ENCODE results near the gene GNG4.

GNG4 gene

DNA sequence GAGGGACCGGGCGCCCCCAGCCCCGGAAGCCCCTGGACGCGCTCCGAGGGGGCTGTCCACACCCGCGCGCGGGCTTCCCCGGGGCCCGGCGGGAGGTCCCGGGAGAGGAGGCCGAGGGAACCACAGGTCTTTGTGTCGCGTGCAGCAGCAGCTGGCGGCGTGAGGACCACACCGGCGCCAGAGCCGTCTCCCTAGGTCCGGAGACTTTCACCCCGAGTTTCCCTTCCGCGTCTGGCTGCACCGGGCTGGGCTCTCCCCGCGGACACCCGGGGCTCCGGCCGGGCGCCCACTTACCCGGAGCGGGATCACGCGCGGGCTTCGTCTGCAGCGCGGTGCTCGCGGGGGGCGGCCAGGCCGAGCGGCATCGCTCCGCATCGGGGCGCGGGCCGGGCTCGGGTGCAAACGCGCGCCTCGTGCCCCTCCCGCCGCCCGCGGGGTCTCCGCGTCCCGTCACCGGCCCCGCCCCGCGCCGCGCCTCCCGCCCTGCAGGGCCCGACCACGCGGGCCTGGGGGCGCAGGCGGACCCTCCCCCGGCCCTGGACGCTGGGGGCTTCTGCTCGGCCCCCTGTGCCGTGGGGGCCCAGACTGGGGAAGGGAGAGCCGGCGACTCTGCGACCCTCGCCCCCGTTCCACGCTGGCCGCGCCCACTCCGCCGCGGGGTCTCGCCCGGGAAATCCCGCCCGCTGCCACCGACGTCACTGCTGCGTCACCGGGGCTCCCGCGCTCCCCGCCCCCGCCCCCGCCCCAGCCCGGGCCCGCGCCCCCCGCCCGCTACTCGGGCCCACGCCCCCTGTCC lies at the start of gene GNG4:
Gene GNG4 (minus strand): TSS at position 417 of the 796 bp plus-strand sequence. CDS start 65,946 bp downstream, outside the sequence.
- DNase-seq: no peak

DNA sequence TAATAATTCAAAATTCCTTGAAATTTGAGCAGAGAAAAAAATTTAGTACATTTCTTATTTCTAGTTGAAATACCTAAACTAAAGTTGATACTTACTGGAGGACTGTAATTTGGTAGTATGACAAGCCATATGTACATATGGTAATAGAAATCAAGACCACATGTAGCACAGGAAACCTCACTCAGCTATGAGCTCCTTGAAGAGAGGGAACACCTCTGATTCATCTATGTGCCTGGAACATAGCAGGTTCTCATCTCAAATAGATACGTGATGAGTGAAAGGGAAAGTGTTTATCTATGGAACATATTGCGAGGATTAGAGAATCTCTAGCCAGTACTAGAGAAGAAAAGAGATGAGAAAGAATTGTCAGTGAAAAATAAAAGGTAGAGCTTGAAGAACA lies 47.9 kb upstream of the GNG4 start:
- DNase-seq: no peak

DNA sequence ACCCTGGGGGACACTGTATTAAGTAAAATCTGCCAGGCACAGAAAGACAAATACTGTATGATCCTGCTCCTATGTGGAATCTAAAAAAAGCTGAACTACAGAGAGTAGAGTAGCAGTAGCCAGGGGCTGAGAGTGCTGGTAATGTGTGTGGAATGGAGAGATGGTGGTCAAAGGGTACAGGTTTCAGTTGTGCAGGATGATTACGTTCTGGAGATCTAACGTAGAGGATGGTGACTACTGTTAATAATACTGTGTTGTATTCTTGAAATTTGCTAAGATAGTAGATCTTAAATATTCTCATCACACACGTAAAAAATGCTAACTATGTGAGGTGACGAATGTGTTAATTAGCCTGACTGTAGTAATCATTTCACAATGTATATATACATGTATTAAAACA lies 39.8 kb upstream of the GNG4 start:
- no peak for DNase-seq

DNA sequence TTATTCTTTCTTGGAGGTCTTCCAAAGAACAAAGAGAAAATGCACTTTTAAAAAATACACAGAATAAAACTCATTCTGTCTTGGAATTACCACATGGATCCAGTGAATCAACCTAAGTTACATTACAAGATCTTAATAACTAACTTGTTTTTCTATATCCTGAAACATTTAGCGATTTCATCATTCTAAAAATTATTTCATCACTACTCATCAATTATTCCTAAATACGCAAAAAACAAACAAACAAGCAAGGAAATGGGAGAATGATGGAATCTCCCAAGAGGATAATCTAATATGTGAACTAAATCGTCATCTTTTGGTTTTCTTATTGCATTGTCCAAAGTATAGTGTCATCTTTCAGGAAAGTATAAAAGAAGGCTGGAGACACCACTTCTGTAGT lies 38.5 kb upstream of the GNG4 start:
- DNase-seq: no peak

DNA sequence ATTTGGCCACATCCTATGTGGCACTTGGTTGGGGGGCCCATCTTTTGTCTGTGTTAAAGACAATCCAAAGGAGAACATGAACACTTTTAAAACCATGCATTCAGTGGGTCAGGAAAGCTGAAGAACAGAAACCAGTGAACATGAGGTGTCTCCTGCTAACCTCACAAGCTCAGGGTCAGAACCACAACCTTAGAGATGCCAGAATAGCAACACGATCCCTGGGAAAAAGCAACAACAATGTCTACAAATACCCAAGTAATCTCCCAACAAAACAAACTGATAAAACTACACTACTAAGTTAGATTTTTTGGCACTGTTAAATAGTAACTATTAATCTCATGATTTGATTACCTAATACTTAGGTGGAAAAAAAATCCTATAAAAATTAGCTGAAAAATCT lies 34.1 kb upstream of the GNG4 start:
- DNase-seq: no peak

DNA sequence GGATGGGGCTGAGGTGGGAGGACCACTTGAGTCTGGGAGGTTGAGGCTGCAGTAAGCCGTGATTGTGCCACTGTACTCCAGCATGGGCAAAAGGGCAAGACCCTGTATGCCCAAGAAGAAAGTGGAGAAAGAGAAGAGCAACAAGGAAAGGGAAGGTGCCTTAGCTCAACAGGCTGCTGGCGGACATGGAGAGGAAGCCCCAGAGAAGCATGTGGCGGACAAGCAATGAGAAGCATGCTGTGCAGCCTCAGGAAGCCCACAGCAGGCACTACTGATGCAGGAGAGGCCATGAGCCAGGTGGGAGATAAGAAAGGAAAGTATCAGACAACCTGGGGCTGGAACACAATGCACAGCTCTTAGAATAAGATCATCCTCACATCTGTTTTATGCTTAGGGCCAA lies 32.6 kb upstream of the GNG4 start:
- no peak for DNase-seq

DNA sequence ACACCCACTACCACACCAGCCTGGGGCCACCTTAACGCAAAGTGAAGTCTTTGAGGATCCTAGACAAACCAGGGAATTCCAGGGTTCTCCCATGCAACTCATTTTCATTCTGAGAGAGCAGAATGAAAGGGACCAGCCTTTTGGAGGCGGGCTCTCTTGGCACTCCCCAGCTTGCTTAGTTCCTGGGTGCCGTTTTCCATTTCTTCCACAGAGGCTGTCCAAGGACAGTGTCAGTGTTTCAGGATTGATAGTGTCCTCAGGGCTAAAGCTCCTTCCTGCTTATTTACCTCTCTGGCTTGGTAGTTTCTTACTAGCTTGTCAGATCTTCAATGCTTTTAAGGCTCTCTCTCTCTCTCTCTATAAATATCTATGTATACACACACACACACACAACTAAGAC lies 30.1 kb upstream of the GNG4 start:
- no peak for DNase-seq

DNA sequence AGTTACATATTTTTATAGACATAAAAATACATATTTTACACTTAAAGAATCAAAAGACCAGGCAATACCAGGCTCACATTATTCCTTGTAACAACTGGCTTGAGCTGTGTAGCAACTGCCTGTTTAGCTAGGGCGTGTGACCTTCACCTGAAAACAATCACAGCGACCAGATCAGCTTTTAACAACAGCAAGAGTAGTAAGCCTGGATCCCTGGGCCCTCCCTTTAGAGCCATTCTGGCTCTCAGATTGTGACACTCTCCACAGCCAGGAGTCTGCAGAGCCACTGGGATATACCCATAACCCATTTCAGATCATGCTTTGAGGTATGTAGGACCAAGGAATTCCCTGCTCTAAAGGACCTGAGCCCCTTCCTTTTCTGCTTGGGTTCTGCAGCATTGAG lies 29.4 kb upstream of the GNG4 start:
- no peak for DNase-seq

DNA sequence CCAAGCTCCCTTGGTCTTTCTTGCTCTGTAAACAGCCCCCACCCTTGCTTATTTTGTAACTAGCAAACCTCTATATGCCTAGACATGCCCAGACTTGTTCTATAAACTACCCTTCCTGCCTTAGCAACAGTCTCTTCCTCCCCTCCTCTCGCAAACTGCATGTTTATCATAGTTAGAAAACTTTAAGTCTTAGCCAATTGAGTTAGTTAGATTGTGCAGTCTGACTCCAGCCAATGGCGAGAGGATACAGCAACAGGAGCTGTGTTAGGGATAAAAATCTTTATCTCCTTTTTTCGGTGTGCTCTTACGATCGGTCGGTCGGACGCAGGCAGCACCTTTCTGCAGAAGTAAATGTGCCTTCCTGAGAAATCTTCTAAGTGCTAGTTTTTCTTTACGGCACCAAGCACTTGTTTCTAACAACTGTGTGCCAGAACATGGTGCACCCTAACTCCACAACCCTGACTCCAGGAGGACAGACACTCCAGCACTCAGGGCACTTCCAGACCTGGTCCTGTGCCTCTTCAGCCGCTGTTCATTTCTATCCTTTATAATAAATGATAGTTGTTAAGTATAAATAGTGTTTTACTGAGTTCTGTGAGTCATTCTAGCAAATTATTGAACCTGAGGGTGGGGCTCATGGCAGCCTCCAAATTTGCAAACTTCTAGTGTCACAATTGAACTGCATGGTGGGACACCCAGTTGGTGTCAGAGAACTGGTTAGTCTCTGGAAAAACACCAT lies 25.7 kb upstream of the GNG4 start:
- no peak for DNase-seq

DNA sequence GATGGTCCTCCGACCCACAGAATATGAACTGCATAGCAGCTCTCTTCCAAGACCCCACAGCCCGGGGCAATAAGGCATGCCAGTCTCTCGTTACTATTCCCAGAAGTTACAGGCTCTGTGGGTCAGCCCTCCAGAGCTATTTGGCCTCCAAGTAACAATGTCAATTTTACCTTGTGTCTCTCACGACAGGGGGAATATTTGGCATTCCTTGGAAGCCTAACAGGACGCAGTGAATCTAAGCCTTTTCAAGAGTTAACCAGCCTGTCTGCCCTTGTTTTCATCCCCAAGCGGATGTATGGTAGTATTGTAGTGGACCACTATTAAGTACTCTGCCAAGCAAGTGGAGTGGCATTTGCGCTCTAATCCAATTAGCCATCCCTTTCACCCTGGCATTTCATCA lies 24.4 kb upstream of the GNG4 start:
- no peak for DNase-seq

DNA sequence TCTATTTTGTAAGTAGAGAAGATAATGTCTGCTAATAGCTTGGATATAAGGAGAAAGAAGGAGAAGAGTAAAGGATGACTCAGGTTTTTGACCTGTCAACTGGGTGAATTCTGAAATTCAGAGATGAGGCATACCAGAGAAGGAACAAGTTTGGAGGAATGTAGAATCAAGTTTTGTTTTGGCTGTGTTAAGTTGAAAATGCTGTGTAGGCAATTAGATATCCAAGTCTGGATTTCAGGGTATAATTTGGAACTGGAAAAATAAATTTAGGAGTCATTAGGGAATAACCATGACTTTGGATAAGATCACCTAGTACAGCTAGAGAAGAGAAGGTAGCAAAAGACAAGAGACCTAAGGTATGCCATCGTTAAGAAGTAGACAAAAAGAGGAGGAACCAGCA lies 22.4 kb upstream of the GNG4 start:
- DNase-seq: no peak

DNA sequence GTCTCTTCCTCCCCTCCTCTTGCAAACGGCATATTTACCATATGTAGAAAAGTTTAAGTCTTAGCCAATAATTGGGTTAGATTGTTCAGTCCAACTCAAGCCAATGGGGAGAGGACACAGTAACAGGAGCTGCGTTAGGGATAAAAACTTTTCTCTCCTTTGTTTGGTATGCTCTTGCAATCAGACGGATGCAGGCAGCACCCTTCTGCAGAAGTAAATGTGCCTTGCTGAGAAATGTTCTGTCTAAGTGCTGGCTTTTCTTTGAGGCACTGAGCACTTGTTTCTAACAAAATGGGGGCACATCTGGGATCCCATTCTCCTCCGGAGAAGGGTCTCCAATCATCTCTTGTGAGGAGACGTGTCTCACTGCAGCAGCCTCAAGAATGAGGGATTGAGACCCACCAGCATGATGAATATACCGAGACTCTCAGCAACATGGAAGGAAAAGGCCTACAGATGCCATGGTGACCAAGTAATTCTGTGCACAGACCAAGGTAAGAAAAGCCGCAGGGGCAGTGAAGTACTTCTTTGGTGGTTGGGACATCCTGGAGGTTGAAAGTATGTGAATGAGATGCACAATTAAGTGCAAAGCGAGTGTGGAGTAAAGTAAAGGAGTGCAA lies 20.7 kb upstream of the GNG4 start:
- no peak for DNase-seq

DNA sequence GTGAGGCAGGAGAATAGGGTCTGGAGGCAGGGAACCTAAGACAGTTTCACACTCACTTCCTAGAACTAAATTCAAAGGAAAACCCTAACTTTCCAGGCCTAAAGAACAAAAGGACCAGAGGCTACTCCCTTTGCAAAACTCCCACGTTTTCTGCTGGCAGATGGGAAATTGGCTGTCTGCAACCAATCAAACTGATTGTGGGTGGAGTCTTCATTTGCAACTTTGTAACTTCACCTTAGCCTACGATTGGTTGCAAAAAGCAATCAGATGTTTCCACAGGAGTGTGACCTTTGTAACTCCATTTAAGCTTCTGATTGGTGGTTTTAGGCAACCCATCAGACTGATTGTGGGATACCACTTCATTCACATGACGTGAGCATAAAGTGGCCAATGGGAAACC lies 19.7 kb upstream of the GNG4 start:
- DNase-seq: no peak

DNA sequence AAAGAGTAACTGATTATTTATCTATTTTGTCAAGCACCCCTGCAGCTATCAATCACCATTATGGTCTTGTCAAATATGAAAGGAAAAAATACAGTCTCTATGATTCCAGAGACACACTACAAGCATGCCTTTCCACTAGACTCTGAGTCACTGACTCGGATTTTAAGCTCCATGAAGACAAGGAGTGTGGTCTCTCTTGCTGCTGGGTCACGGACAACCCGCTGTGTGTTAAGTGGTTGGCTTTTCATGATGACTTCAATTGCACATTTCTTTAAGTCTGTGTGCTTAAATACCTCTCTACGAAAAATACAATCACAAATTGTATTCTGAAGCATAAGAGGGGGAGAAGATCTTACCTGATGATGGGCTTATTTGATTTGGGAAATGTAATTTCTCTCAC lies 14.0 kb upstream of the GNG4 start:
- no peak for DNase-seq

DNA sequence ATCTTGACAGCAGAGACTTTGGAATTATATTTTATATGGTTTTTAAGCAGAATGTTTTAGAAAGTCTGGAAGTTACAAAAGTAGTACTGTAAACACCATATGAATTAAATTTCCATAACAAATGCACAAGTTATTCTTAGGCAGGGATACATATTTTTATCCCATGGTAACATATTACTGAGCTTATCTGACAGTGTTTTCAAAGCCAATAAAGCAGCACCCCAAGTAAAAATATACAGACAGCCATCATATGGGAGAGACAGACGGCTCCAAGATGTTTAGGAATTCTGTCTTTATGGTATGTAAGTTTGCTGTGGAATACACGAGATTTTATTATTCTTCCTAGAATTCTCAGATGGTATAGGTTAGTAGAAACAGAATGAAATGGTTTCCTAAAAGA lies 12.0 kb upstream of the GNG4 start:
- no peak for DNase-seq

DNA sequence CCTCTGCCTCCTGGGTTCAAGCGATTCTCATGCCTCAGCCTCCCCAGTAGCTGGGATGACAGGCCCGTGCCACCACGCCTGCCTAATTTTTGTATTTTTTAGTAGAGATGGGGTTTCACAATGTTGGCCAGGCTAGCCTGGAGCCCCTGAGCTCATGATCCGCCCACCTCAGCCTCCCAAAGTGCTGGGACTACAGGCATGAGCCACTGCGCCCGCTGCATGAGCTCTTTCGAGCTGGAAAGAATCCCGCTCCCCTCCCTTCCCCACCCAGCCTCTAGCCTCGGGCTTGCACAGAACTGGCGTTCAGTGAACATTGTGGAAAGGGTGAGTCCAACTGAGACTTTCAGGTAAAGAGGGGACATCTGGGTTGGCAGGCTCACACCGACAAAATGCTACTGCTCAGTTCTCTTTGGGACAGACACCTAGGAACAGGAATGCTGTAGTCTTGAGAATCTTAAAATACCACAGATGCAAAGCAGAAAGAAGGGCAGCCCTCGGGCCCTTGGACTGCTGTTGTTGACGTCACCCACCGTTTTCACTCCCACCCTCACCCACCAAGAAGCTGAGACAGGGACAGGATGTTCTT lies 9.7 kb upstream of the GNG4 start:
- DNase-seq: no peak

DNA sequence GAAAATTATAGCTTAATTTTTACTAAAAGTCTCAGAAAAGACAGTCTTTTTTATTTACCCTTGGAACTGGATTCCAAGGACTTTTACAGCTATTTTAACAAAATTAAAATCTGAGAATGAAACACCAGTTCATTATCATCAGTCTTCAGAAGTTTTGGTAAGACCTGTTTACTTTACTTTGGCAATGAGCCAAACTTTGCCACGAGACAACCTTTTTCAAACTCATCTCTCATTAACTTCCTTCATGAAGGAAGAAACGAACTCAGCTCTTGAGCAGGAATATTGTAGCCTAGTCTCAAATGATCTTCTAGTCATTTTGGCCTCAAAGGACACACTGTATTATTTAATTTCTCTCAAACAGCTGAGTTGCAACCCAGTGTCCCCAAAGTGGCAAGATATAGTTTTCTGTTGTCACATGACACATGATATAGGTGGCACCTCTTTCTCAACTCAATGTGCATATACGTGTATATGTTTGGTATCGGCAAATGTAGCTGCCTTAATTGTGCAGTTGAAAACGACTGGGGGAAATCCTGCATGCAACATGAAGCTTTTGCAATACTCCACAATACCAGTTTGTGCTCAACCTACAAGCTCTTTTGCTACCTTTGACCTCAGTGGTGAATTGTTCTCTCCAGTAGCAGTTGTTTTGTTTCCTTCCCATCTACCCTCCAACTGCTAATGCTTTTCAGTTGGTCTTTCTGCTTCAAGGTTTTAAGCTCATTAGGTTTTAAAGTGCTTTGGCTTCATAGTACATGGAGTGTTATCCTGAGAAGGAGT lies 8.4 kb upstream of the GNG4 start:
- no peak for DNase-seq

DNA sequence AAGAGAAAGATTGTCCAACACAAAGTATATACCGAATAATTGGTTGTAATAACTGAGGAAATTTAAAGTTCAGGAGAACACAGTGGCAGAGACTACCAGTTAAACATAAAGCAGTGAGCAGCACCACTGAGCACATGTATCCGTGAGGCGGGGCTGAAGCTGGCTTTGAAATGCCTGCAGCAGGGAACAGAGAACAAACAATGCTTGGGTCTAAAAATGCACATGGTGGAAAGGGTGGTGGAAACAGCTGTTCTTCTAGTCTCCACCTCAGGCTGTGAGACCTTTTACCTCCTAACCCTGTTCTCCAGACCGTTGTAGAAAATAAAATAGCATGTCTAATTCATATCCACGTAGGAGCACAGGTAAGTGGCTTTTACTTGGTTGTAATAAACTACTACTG lies 7.7 kb upstream of the GNG4 start:
- DNase-seq: no peak

DNA sequence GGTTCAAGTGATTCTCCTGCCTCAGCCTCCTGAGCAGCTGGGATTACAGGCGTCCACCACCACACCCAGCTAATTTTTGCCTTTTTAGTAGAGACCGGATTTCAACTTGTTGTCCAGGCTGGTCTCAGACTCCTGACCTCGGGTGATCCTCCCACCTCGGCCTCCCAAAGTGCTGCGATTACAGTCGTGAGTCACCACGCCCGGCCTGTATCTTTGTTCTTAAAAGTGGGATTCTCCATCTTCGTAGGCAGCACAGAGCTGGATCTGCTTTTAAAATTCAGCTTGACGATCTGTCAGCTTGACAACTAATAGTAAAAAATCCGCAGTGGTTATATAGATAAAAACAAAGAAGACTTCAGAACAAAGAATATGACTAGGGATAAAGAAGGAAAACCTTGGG lies 2.8 kb upstream of the GNG4 start:
- no peak for DNase-seq

DNA sequence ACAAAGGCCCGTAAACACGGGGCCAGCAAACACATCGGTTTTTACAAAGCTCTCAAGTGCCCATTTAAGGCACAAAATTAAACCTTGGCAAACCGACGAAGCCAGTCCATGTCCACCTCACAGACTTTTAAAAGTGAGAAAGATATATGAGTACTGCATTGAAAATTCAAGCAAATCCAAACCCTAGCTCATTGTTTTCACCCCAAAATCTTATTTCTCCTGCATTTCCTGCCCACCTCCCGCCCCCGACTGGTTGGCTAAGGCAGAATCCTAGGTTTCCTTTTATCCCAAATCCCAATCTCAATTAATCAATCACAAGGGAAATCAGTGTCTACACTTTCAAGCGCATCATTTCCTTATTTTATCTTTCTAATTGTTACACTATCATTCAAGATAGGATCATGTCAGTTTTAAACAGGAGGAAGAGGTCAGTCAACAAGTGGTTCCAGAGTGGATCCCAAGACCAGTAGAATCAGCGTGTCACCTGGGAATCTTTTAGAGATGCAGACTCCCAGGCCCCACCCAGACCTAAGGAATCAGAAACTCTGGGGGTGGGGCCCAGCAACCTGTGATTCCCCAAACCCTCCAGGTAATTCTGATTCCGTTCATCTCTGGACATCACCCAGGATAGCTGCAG lies 1.7 kb upstream of the GNG4 start:
- no peak for DNase-seq

DNA sequence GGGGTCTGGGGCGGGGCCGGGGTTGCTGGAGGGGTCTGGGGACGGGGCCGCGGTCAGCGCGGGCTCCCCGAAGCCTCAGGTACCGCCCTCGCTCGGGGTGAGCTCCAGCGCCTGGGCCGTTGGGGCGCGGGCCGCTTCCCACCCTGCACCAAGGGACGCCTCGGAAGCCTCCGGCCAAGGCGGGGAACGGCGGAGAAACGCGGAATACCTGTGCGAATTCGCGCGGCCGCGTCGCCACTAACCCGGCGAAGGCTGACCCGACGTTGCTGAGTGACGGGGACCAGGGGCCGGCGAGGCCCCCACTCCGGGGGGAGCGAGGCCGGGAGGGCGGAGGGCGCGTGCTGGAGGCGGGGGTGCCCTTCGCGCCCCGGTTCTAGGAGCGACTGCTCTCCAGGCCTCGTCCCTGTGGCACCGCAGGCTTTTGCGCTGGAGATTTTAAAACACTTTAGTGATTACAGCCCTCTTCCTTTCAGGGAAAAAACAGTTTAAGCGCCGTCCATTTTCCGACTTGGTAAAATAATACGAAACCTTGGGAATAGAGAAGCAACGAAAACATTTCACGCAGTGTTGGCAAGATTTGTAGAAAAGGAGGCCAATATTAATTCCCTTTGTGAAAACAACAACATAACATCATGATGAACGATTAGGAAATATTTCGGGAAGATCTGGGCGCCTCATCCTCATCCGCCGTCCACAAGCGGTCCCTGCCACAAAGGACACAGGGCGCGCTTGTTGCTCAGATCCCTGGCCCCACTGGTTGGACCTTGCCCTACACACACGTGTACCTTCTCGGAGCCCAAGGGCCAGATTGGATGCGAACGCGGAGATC lies 971 bp upstream of the GNG4 start:
- DNase-seq: no peak

DNA sequence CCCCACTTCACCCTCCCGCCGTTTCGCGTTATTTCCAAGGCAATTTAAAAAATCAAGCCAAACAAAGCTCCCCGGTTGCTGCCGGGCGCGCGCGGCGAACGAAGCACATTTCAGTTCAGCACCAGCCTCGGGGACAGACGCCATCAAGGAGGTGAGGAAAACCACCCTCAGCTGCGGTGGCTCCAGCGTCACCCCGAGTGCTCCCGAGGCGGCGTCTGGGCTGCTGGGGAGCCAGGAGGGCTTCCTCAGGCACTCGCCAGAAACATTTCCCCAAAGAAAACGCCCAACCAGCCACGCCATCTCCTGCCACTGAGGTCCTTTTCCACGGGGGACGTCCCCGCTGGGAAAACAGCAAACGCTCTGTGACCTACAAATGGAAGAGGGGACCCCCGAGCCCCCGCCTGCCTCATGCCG lies 623 bp downstream of the GNG4 start:
- DNase-seq: no peak
